A549 (cell line): ENCODE data around the gene GUCY1A1. TPM values are rescaled to one million over a fixed set of nuclear protein-coding genes. Genes with fewer than 3 reads are reported as not detected.

ENCODE experiments used
- ATAC-seq, 2 experiments: fragments of 200-7000 bp in 1 of 2; fragments of >200 bp in 1 of 2; cut with Nextera tagmentation in 1 of 2; cut with Tn5 transposase in 1 of 2; 3 replicates each; pipeline versions ENCODE4 v1.8.0 to v1.9.1; 2018 to 2020; ENCODE audit warnings: mild to moderate bottlenecking in 1 of 2, moderate library complexity in 1 of 2
- CTCF ChIA-PET: fragments of 300-600 bp; sonication (Branson Sonifier 250); formaldehyde crosslinking; extraction: SDS; loops from one replicate; lab custom pipeline; 2021; ENCODE audit warnings: antibody characterized with exemption, inconsistent platforms; lab: Yijun Ruan, JAX
- POLR2A ChIA-PET: fragments of 350-600 bp; formaldehyde crosslinking; extraction: SDS; loops from one replicate; lab custom pipeline; 2021; ENCODE audit warnings: antibody characterized with exemption, inconsistent platforms; lab: Yijun Ruan, JAX
- DNase-seq, 2 experiments: peaks; one replicate each; pipeline versions ENCODE4 v3.0.0 to v3.0.0-alpha.2; 2011 to 2016; ENCODE audit warnings: low read depth in 1 of 2, low spot score in 1 of 2
- FAIRE-seq: peaks from 2 replicates; lab custom pipeline; 2011; peaks lifted over from hg19 to GRCh38; lab: Jason Lieb, UNC
- H3K27ac ChIP-seq, 2 experiments: fragments of >200 bp; sonication (Bioruptor Twin); formaldehyde crosslinking; 3 replicates each; pipeline ENCODE4 v1.5.1; 2016 to 2017
- H3K4me1 ChIP-seq: fragments of >200 bp; sonication (Bioruptor Twin); formaldehyde crosslinking; 3 replicates; pipeline ENCODE4 v1.6.1; 2016
- H3K4me2 ChIP-seq: fragments of >200 bp; sonication (Bioruptor Twin); formaldehyde crosslinking; 3 replicates; pipeline ENCODE4 v1.6.1; 2016
- H3K4me3 ChIP-seq: fragments of >200 bp; sonication (Bioruptor Twin); formaldehyde crosslinking; 3 replicates; pipeline ENCODE4 v1.5.1; 2016
- H3K9me3 ChIP-seq: fragments of >200 bp; sonication (Bioruptor Twin); formaldehyde crosslinking; 3 replicates; pipeline ENCODE4 v1.6.1; 2016
- CBX2 ChIP-seq: fragments of 200-600 bp; sonication (generic); IDR thresholded peaks from 2 replicates; pipeline ENCODE4 v1.6.1; 2016; ENCODE audit warnings: low read depth, mild to moderate bottlenecking, borderline replicate concordance
- CBX8 ChIP-seq: fragments of 200-600 bp; sonication (generic); IDR thresholded peaks from 2 replicates; pipeline ENCODE4 v1.6.1; 2016
- CEBPB ChIP-seq, 2 experiments: fragments of >200 bp in 1 of 2; sonication (Bioruptor Twin) in 1 of 2; formaldehyde crosslinking in 1 of 2; IDR thresholded peaks; 2 replicates each; pipeline ENCODE4 v1.6.1; 2012 to 2016
- CHD2 ChIP-seq: fragments of 150-350 bp; IDR thresholded peaks from 2 replicates; pipeline ENCODE4 v1.6.1; 2014; ENCODE audit warnings: low read length; ENCODE audit not compliant: partially characterized antibody
- CHD4 ChIP-seq: fragments of 200-600 bp; sonication (generic); IDR thresholded peaks from 2 replicates; pipeline ENCODE4 v1.6.1; 2016; ENCODE audit warnings: antibody characterized with exemption, mild to moderate bottlenecking, borderline replicate concordance
- EHF ChIP-seq: fragments of 250-450 bp; sonication (Bioruptor Pico); IDR thresholded peaks from 2 replicates; pipeline ENCODE4 v1.5.0; 2020; ENCODE audit warnings: mild to moderate bottlenecking
- ESRRA ChIP-seq: fragments of 150-350 bp; IDR thresholded peaks from 2 replicates; pipeline ENCODE4 v1.6.1; 2014; ENCODE audit warnings: mild to moderate bottlenecking, low read length, borderline replicate concordance
- FOSB ChIP-seq: fragments of 250-450 bp; sonication (Bioruptor Pico); IDR thresholded peaks from 2 replicates; pipeline ENCODE4 v1.5.0; 2020; ENCODE audit warnings: mild to moderate bottlenecking, moderate library complexity
- FOXS1 ChIP-seq: fragments of 250-450 bp; sonication (Bioruptor Pico); IDR thresholded peaks from 2 replicates; pipeline ENCODE4 v1.5.0; 2020; ENCODE audit warnings: mild to moderate bottlenecking, moderate library complexity
- HOXA7 ChIP-seq: fragments of 250-450 bp; sonication (Bioruptor Pico); IDR thresholded peaks from 2 replicates; pipeline ENCODE4 v1.5.0; 2020; ENCODE audit warnings: mild to moderate bottlenecking, moderate library complexity
- JUN ChIP-seq, 2 experiments: fragments of >200 bp; sonication (Bioruptor Twin); formaldehyde crosslinking; IDR thresholded peaks; 2 replicates in 1 of 2; 3 replicates in 1 of 2; pipeline ENCODE4 v1.6.1; 2016 to 2017
- KDM5A ChIP-seq: fragments of 200-600 bp; sonication (generic); IDR thresholded peaks from 2 replicates; pipeline ENCODE4 v1.6.1; 2016; ENCODE audit warnings: antibody characterized with exemption, mild to moderate bottlenecking
- MAFK ChIP-seq: fragments of 450-650 bp; IDR thresholded peaks from 2 replicates; pipeline ENCODE4 v1.6.1; 2014; ENCODE audit not compliant: partially characterized antibody
- MAX ChIP-seq: IDR thresholded peaks from 2 replicates; pipeline ENCODE4 v1.6.1; 2012
- MAZ ChIP-seq: fragments of 150-350 bp; IDR thresholded peaks from 2 replicates; pipeline ENCODE4 v1.6.1; 2014; ENCODE audit warnings: antibody characterized with exemption, low read depth, low read length, borderline replicate concordance
- POLR2A ChIP-seq: IDR thresholded peaks from 2 replicates; pipeline ENCODE4 v1.6.1; 2012; ENCODE audit warnings: mild to moderate bottlenecking, low read length
- RAD21 ChIP-seq, 2 experiments: fragments of >200 bp in 1 of 2; sonication (Bioruptor Twin) in 1 of 2; formaldehyde crosslinking in 1 of 2; IDR thresholded peaks in 1 of 2; conservative IDR thresholded peaks in 1 of 2; 2 replicates in 1 of 2; 3 replicates in 1 of 2; pipeline ENCODE4 v1.6.1; 2012 to 2018; ENCODE audit warnings: inconsistent platforms in 1 of 2
- RARB ChIP-seq: fragments of 250-450 bp; sonication (Bioruptor Pico); IDR thresholded peaks from 2 replicates; pipeline ENCODE4 v1.8.0; 2021; ENCODE audit warnings: mild to moderate bottlenecking, moderate library complexity
- SMC3 ChIP-seq: fragments of >200 bp; sonication (Bioruptor Twin); formaldehyde crosslinking; IDR thresholded peaks from 3 replicates; pipeline ENCODE4 v1.6.1; 2018; ENCODE audit warnings: inconsistent platforms
- TP53 ChIP-seq: fragments of 250-450 bp; sonication (Bioruptor Pico); IDR thresholded peaks from 2 replicates; pipeline ENCODE4 v1.5.0; 2021; ENCODE audit warnings: mild to moderate bottlenecking, moderate library complexity
- ZFP36 ChIP-seq: fragments of 450-650 bp; IDR thresholded peaks from 2 replicates; pipeline ENCODE4 v1.6.1; 2014; ENCODE audit warnings: borderline replicate concordance; ENCODE audit not compliant: partially characterized antibody
- ZSCAN20 ChIP-seq: fragments of 250-450 bp; sonication (Bioruptor Pico); IDR thresholded peaks from 2 replicates; pipeline ENCODE4 v1.8.0; 2022; ENCODE audit warnings: mild to moderate bottlenecking, moderate library complexity
- WGBS: methylation state at CpG from one replicate; pipeline ENCODE4 v1.1.6; 2017; ENCODE audit errors: missing lambda C conversion rate; 5-methylcytosine and 5-hydroxymethylcytosine counted together
- polyA plus RNA-seq, 4 experiments: library from polyadenylated mRNA; depleted of rRNA in 3 of 4; stranded (reverse); fragments of >200 nt; fragmentation: RNase III in 1 of 4; extraction: RNeasy Plus Mini Kit Qiagen cat#74134 plus additional on column Dnase treatment in 1 of 4; gene quantifications; 2 replicates in 3 of 4; 3 replicates in 1 of 4; pipeline ENCODE4 v1.2.3, GENCODE V29; 2011 to 2017
- TF ChIP-seq, protein P1 (sequence below): fragments of >200 bp; sonication (Bioruptor Twin); formaldehyde crosslinking; IDR thresholded peaks from 2 replicates; pipeline ENCODE4 v1.6.1; 2016
- TF ChIP-seq, protein P2 (sequence below): fragments of 250-450 bp; sonication (Bioruptor Pico); IDR thresholded peaks from 2 replicates; pipeline ENCODE4 v1.5.0; 2020; ENCODE audit warnings: low read depth, mild to moderate bottlenecking, moderate library complexity
- TF ChIP-seq, protein P3 (sequence below): fragments of 200-600 bp; sonication (generic); IDR thresholded peaks from 2 replicates; pipeline ENCODE4 v1.6.1; 2016; ENCODE audit warnings: antibody characterized with exemption, mild to moderate bottlenecking, moderate library complexity

Gene GUCY1A1
- polyA plus RNA-seq, 2 of the 4 experiments (the other 2 are of a cell fraction), result not detected

DNA sequence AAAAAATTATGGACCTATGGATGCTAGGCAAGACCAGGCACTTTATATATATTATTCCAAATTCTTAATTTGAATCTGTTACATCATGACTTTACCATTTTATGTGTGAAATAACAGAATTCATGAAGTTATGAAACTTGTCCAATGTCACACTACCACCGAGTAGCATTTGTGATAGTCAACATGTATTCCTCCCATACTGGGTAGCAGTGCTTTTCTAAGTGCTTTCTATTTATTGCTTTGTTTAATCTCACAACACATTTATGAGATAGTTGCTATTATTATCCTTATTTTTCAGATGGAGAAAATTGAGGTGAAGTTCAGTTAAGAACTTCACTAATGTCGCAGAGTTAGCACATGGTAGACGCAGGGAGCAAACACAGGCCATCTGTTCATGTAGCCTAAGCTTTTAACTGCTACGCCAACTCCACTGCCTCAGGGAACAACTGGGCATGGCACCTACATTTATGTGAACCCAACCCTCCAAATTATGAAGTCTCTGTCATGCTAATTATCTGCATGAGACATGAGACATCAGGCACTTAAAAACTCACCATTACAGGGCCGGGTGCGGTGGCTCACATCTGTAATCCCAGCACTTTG is 20.8 kb downstream of the GUCY1A1 start:
- no peak for ATAC-seq
- FAIRE-seq, result no peak
- WGBS, result 67% methylated on average over 4 of the region's 6 CpGs

GRCh38 chr4:155688211-155688610 is 21.6 kb downstream of the GUCY1A1 start:
- CTCF ChIA-PET, result no interaction called here
- WGBS, result 17% methylated on average over 1 of the region's 1 CpG
- FAIRE-seq (no peak), DNase-seq (no peak)
- no peaks in the 10 kb centered on the region for H3K9me3 ChIP-seq
- H3K27ac ChIP-seq, result no peak overlapping the region
- no peak overlapping the region for H3K4me3 ChIP-seq
- TF ChIP-seq KDM5A (no peak), FOSB (CRISPR knock-in tag) (no peak), ESRRA (no peak), CHD2 (no peak), MAFK (no peak), RAD21 (conservative IDR thresholded peaks at IDR 0.05 in 1 of 2, IDR thresholded peaks at IDR 0.05 in 1 of 2) (no peak), TP53 (no peak), MAZ (no peak), RARB (no peak), JUN (IDR thresholded peaks at IDR 0.05) (no peak), CBX2 (no peak), CEBPB (IDR thresholded peaks at IDR 0.05) (no peak), MAX (no peak), SMC3 (no peak)
- TF ChIP-seq, protein P1, sequence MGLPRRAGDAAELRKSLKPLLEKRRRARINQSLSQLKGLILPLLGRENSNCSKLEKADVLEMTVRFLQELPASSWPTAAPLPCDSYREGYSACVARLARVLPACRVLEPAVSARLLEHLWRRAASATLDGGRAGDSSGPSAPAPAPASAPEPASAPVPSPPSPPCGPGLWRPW, result no peak
- TF ChIP-seq, protein P2, sequence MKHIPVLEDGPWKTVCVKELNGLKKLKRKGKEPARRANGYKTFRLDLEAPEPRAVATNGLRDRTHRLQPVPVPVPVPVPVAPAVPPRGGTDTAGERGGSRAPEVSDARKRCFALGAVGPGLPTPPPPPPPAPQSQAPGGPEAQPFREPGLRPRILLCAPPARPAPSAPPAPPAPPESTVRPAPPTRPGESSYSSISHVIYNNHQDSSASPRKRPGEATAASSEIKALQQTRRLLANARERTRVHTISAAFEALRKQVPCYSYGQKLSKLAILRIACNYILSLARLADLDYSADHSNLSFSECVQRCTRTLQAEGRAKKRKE, result no peak
- TF ChIP-seq, all 56 proteins: peak for 0
- Histone ChIP-seq H3K4me2 (no peak overlapping the region), H3K4me1 (no peaks in the 10 kb centered on the region)
- POLR2A ChIA-PET, result no interaction called here
- ATAC-seq, result no peak

More for the DNA sequence above, 20.8 kb downstream of the GUCY1A1 start:
- CTCF ChIA-PET, result no interaction called here
- DNase-seq, result no peak
- H3K9me3 ChIP-seq, result no peaks in the 10 kb centered on the region
- TF ChIP-seq EHF (CRISPR knock-in tag) (no peak), ZSCAN20 (no peak), FOXS1 (CRISPR knock-in tag) (no peak), HOXA7 (CRISPR knock-in tag) (no peak), POLR2A (no peak), CHD4 (no peak), CHD2 (no peak), CEBPB (IDR thresholded peaks at IDR 0.05) (no peak), ZFP36 (no peak), CBX8 (no peak)
- TF ChIP-seq, protein P3, sequence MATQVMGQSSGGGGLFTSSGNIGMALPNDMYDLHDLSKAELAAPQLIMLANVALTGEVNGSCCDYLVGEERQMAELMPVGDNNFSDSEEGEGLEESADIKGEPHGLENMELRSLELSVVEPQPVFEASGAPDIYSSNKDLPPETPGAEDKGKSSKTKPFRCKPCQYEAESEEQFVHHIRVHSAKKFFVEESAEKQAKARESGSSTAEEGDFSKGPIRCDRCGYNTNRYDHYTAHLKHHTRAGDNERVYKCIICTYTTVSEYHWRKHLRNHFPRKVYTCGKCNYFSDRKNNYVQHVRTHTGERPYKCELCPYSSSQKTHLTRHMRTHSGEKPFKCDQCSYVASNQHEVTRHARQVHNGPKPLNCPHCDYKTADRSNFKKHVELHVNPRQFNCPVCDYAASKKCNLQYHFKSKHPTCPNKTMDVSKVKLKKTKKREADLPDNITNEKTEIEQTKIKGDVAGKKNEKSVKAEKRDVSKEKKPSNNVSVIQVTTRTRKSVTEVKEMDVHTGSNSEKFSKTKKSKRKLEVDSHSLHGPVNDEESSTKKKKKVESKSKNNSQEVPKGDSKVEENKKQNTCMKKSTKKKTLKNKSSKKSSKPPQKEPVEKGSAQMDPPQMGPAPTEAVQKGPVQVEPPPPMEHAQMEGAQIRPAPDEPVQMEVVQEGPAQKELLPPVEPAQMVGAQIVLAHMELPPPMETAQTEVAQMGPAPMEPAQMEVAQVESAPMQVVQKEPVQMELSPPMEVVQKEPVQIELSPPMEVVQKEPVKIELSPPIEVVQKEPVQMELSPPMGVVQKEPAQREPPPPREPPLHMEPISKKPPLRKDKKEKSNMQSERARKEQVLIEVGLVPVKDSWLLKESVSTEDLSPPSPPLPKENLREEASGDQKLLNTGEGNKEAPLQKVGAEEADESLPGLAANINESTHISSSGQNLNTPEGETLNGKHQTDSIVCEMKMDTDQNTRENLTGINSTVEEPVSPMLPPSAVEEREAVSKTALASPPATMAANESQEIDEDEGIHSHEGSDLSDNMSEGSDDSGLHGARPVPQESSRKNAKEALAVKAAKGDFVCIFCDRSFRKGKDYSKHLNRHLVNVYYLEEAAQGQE, result no peak
- no peak overlapping the region for H3K27ac ChIP-seq
- POLR2A ChIA-PET, result no interaction called here
- H3K4me2 ChIP-seq, result no peak overlapping the region
- no peak overlapping the region for H3K4me3 ChIP-seq
- H3K4me1 ChIP-seq, result no peaks in the 10 kb centered on the region
